T follicular helper cell (primary cell): Measurements from ENCODE around the gene PIP5K1B.

ENCODE experiments used
- DNase-seq: peaks from one replicate; pipeline ENCODE4 v3.0.0-alpha.2; 2020; ENCODE audit warnings: low read depth

PIP5K1B gene

DNA sequence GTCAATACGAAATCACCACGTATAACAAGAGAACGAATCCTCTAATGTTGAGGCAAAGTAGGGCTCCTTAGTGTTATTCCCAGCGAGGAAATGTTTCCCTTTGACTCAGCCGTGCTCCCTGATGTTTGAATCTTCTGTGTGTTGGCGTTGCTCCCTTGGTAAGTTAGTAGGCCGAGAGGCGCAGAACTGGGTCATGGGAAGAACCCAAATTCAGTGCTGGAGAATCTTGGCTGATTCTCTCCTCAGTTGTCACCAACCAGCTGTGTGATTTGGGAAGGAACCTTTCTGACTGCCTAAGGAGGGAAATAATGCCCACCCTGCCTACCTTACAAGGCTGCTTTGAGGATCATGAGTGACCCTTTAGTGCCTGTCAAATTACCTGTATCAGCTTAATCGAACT is 286.4 kb downstream of the PIP5K1B start:
- no peak for DNase-seq

DNA sequence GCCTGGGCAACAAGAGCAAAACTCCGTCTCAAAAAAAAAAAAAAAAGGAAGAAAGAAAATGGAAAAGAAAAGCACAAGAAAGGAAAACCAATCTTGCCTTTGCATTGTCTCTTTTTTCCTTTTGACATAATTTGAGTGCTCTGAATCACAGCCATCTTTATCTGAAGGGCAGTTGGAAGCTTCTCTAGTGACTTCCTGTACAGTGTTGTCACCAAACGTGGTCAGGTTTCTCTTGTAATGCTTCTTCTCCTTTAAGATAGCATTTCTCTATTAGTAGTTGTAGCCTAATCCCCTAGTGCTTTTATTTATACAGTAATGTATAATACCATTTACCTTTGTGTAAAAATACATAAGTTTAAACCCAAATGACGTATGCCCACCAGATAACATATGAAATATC is 290.7 kb downstream of the PIP5K1B start:
- no peak for DNase-seq

DNA sequence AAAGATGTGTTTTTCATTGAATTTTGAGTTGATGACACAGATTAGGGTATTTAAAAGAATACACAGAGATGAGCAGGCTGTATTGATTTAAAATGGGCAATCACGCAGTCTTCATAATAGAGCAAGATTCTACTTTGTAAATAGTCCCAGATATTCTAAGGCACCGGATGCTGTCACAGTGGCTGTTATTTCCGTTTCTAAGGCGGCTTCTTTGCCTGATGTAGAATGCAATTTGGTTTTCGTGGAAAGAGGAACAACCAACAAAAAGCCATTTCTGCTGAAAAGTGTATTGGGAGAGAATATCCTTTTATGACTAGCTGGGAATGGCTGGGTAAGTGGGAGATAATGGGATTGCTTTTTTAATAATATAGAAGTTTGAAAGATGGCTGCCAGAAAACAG is 291.4 kb downstream of the PIP5K1B start:
- DNase-seq = no peak

DNA sequence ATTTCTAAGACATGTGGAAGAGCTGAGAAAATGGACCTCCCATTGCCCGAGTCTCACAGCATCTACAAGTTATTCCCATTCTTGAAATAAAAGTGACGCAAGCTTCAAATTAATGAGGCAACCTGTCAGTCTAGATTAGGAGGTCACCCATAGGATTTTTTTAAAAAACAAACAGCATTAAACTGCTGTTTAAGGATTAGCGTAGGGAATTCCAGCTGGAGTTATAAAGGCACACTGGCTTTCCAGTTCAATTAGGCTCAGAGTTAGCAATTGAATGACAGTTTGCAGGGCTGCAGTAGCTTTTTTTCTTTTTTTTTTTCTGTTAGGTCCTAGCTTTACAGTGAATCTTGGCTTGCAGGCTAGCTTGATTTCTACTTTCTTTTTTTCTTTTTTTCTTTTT is 292.6 kb downstream of the PIP5K1B start:
- no peak for DNase-seq

DNA sequence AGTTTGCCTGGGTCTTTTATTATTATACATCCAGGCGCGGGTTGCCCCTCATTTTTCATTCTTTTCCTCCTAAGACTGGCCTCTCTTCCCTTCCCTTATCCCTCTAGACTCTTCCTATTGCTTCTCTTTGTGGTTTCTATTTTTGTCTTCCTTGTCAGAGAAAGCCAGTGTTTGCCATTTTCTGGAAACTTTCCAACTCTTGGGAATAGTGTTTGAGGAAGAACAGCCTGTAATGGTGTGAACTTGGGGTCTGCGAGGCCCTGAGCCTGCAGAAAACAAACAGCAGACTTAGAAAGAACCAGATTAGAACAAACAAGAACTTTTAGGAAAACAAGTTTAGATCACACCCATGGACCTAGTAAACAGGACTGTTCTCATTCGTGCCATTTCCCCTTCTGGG is 293.3 kb downstream of the PIP5K1B start:
- no peak for DNase-seq

DNA sequence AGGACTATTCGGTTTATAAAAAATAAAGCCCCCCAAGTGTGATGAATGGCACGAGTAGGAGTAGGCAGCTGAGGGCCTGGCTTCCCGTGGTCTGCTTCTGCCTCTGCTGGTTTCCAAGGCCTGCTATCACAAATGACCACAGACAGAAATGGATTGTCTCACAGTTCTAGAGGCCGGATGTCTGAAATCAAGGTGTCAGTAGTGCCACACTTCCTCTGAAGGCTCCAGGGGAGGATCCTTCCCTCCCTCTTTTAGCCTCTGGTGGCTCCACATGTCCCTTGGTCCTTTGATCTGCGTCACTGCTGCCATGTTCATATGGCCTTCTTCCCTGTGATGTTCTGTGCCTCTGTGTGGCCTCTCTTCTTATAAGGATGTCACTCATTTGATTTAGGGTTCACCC is 293.8 kb downstream of the PIP5K1B start:
- no peak for DNase-seq

DNA sequence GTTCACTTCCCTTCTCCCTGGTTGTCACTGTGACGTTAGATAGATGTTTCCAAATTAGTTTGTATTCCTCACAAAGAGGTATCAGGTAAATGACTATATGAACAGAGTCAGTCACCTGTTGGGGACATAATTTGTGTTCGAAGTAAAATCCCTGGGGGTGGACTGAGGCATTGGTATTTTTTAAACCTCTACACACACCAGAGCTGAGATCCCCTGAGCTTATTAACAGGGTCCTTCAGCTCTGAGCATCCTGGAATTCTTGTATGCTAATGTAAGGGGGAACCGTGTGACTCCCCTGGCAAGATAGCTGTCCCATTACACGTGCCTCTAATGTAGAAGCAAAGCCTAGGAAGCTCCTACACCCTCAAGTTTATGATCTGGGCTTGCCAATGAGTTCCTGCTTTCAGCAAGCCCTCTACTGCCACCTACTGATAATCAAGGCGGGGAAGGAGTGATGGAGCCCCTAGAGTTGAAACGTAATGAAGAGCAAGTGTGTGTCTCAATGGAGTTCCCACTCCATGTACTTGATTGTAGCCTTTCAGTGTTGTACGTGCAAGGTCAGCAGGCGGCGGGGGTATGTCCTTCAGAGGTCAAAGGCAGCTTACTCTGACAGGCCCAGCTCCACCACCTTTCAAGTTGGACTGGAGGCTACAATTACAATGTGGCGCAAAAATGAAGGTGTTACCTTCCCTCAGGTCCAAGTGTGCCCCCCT is 294.5 kb downstream of the PIP5K1B start:
- peak; percentile 51 for DNase-seq

DNA sequence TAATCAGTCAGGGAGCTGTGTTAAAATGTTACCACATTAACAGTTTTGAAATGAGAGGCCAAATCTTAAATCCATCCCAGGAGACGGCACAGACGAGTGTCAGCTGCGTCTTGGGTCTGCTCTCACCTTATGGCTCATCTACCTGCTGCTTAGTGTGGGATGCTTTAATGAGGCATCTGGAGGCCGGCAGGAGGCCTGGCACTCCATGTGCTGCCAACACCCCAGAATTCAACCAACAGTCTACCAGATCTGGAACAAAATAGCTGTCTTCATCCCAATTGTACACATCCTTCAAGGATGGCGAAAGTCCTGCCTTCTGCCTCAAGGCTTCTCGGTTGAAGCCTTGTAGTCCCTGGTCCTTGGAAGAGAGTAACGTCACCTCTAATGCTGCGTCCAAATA is 296.9 kb downstream of the PIP5K1B start:
- DNase-seq = no peak

DNA sequence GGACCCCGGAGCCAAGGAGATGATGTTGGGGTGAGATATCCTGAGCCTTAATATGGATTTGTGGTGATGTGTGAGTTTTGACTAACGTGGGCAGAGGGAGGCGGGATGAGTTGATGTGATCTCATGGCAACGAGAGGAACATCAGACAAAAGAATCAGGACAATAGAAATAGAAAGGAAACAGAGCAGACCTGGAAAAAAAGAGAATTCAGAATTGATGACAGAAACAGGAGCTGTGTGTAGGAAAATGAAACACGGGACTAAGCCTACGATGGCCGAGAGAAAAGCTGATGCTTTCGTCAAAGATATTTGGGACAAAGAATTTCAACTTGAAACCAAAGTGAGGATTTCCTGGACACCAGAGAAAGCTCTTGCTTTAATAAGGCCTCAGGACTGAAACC is 298.0 kb downstream of the PIP5K1B start:
- no peak for DNase-seq

DNA sequence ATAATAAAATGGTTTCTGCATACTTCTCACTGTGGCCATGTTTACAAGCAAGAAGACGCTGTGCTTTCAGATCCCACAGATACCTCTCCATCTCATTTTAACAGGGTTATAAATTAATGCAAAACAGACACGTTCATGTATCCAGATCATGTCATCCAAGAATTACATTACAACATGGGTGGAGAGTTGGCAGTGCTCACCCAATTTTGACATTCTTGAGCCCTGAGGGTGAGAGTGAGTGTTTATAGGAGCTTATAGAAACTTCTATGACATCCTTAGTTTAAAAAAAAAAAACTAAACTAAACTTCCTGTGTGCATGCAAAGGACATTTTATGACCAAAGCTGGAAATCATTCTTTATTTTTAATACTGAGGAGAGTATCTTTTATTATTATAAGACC is 299.8 kb downstream of the PIP5K1B start:
- DNase-seq = no peak

DNA sequence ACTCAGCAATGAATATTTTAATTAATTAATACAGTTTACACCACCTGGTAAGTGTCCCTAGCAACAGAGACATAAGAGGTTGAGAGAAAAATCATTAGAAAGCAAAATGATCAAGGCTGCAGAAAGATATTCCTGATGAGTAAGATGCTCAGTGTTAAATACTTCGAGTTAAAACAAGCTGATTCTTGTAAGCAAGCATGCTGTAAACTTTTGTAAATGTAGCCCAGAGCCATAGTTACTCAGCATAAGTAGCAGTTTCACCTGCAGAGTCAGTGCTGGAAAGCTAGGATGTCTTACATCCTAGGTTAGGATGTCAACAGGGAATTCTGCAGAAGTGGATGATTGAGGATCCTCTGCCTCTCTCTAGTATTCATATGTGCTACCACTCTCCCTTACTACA is 304.7 kb downstream of the PIP5K1B start:
- no peak for DNase-seq

DNA sequence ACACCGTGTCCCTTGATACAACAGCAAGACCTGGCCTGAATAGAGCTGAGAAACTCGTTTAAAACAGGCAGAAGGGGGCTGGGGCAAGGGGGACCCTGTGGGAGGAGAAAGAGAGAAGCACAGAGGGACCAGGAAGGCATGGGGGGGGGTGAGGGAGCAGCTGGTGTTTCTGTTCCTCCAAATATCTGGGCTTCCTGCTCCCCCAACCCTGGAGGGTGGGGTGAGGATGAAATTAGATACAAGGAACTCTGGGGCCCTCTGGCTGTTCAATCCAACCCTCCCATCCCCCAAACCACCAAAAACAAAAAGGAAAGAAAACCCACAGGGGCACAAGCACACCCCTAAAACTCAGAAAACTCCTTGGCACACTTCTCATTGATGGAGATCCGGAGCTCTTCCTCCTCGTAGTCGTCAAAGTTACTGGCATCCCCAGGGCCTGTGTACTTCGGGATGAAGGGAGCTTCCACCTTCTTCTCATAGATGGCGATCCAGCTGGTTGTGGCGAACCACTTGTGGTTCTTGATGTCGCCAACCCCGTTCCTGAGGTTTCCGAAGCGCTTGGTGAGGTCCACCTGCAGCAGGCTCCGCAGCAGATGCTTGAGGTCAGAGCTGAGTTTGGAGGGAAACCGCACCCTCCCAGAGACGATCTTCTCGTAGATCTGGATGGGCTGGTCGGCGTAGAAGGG is 307.8 kb downstream of the PIP5K1B start:
- DNase-seq = no peak

DNA sequence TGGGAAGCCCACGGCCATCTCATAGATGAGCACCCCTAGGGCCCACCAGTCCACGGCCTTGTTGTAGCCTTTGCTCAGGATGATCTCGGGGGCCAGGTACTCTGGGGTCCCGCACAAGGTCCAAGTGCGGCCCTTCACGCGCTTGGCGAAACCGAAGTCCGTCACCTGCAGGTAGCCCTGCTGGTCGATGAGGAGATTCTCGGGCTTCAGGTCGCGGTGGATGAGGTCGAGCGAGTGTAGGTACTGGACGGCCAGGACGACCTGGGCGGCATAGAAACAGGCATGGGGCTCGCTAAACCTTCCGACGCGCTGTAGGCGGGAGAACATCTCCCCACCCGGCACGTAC is 308.3 kb downstream of the PIP5K1B start:
- no peak for DNase-seq

DNA sequence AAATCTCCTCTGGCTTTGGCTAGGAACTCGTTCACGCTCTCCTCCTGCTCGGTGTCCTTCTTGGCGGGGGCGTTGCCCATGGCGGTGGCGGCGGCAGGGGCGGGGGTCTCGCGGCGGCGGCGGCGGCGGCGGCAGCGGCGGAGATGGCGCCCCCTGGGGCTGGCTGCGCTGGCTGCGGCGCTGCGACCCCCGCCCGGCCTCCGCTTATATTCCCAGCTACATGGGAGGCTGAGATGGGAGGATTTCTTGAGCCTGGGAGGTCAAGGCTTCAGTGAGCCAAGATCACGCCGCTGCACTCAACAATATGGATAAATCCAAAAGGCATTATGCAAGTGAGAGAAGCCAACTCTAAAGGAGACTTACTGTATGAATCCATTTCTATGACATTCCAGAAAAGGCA is 309.0 kb downstream of the PIP5K1B start, which contains the start of gene PRKACG:
Gene PRKACG, minus strand, starts transcription at position 101 of the 400 bp plus-strand sequence. Its CDS starts 21 bp downstream, at position 80.
- no peak for DNase-seq

DNA sequence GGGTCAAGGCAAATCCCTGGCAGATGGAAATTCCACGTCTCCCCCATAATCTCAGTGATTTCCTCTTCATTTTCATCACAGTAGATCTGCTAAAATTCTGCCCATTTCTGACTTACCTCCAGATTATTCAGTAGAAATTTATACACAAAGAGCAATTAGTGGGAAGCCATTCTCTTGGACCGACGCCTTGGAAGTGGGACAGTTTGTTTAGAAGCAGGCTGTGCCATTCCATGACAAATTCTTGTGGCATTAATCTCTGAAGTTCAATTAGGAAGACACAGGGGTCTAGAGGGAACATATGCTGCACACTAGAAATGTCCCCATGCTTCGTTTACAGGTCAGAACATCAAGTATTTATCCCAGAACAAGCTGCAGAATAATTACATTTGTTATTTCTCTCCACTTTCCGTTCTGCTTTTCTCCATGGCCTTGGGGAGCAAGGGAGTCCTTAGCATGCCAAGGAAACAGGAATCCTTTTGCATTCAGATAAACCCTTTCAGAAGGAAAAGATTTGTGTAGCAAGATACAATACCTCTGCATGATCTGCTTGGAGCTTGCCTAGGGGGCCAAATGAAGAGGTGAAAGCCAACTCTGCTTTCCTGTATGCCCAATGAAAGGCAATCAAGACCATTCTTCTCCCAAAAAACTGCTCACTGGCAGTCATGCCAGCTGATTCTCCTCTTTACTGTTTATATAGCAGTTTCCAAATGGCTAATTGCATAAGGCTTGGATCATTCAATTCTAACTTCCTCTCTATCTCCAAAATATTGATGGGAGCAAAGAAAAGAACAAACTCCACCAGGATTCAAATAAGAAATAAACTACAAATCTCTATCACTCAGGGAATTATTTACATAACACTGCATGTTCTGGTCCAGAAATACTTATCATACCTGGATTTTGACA is 311.4 kb downstream of the PIP5K1B start:
- DNase-seq = no peak

DNA sequence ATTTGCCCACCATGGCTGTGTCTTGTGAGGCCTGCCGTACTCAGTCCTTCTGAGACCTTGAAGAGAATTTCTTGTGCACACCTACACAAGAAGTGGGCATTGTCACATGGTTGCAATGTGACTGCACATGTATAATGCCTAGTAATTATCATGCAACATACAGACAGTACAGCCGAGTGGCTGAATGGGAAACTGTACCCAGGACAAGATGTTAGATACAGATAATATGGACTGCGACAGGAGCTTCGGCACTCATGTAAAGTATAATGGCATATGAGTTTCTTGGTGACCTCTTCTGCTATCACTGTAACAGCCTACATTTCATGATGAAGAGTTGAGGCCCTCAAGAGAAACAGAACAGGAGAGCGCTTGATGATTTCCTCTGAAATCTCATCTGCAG is 313.7 kb downstream of the PIP5K1B start:
- DNase-seq = no peak

DNA sequence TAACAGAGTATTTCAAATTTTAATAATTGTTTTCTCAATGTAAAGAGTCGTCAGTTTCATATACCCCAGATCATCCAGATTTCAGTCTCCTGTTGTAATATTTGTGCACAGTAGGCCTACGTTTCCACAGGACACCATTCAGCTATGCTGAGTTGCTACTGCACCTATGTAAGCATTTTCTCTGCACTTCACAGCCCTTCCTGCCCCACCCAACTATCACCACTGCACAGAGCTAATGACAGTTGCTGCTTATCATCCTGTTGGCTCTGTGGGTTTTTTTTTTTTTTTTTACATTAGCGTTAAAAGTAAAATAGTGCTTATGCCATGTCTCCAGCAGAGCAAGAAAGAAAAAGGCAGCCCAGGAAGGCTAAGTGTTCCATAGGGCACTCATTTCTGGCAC is 314.8 kb downstream of the PIP5K1B start:
- peak; percentile 27 for DNase-seq

DNA sequence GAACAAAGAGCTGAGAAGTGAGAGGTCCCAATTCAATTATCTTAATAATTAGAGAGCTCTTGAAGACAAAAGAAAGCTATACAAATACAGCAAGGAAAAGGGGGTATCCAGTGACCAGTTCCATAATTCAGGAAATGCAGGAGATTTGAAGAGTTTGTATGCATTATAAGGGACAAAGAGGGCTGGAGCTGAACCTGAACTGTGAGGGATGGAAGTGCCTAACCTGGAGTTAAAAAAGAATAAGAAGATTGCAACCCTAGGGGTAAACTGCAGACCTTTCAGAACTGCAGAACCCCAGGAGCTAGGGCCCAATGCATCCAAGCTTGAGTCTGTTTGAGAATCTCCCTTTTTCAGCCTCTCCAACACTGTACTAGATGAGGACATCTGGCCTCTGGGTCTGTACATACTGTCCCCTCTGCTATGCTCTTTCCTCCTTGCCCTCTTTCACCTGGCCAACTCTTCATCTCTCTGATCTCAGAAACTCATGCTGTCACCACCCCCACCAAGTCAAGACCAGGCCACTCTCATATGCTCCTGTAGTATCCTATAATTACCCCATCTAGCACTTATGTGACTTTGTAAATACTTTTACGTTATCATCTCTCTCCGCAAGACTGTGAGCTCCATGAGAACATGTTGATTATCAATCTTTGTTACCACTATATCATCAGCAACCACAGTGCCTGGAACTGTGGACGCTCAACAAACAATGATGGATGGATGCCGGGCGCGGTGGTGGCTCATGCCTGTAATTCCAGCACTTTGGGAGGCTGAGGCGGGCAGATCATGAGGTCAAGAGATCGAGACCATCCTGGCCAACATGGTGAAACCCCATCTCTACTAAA is 315.5 kb downstream of the PIP5K1B start:
- no peak for DNase-seq

DNA sequence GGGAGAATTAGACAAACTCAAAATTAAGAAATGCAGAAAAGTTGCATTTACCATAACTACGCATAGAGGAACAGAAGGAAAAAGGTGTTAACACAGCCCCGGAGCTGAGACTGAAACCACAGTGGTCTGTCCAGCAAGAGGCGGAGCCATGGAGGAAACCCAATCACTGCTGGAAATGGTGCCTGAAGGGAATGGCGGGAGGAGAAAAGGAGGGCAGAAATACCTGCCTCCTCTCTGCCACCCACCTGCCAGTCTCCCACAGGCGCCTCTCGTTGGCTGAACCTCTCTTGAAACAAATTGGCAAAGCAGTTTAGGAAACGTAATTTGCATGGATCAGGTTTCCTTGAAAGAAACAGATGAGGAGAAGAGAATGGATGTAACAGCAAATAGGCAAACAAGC is 318.6 kb downstream of the PIP5K1B start:
- DNase-seq = no peak

DNA sequence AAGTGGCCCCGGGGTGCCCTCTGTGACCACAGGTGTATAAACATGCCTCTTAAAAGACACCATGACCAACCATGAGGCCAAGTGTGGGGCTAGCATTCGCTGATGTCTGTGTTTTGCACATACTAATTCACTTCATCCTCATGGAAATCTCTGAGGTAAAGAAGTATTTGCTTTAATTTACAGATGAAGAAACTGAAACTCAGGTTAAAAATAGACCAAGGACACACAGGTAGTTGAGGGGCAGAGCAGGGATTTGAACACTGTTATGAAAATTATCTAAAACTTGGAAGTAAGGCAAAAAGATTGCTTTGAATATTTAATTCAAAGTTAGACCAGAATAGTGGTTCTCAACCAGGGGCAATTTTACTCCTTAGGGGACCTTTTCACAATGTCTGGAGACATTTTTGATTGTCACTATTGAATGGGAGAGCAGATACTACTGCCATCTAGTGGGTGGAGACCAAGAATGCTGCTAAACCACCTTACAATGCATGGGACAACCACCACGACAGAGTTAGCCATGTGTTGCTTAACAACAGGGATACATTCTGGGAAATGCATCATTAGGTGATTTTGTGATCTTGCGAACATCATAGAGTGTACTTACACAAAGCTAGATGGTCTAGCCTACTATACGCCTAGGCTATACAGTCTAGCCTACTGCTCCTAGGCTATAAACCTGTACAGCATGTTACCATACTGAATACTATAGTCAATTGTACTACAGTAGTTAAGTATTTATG is 322.5 kb downstream of the PIP5K1B start:
- peak; percentile 10 for DNase-seq

DNA sequence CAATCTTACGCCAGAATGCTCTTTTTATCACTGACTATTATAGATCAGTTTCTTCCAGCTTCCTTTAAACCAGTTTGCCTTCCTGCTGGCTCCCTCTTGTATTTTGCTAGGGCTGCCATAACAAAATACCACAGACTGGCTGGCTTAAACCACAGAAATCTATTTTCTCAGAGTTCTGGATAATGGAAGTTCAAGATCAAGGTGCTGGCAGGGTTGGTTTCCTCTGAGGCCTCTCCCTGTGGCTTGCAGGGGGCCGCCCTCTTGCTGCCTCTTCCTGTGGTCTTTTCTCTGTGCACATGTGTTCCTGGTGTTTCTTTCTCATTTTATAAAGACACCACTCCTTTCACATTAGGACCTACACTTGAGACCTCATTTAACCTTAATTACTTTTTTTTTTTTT is 323.7 kb downstream of the PIP5K1B start:
- no peak for DNase-seq
